Dendritic cell treated with granulocyte-macrophage colony-stimulating factor and Interleukin-4, amounts not matched to agents 40 ng/mL and 50 ng/mL, for 4 days (primary cell): ENCODE measurements around the gene RASGRP2.

Source experiments
- H3K27ac Mint-ChIP-seq: one replicate; pipeline ENCODE4 v1.8.0; 2022; ENCODE audit warnings: mild to moderate bottlenecking, mixed read lengths
- H3K27me3 Mint-ChIP-seq: one replicate; pipeline ENCODE4 v1.8.0; 2022; ENCODE audit warnings: mild to moderate bottlenecking, mixed read lengths
- H3K36me3 Mint-ChIP-seq: one replicate; pipeline ENCODE4 v1.8.0; 2022; ENCODE audit warnings: low read depth, mixed read lengths
- H3K4me1 Mint-ChIP-seq: one replicate; pipeline ENCODE4 v1.8.0; 2022; ENCODE audit warnings: low read depth, mixed read lengths
- H3K4me3 Mint-ChIP-seq: one replicate; pipeline ENCODE4 v1.8.0; 2022; ENCODE audit warnings: mild to moderate bottlenecking, moderate library complexity, mixed read lengths
- H3K9me3 Mint-ChIP-seq: one replicate; pipeline ENCODE4 v1.8.0; 2022; ENCODE audit warnings: mixed read lengths
- intact Hi-C: fragments of 100-400 bp; cut with micrococcal nuclease; formaldehyde crosslinking; loops from one replicate; pipeline ENCODE4 v1.15.0; 2022

The RASGRP2 gene

DNA sequence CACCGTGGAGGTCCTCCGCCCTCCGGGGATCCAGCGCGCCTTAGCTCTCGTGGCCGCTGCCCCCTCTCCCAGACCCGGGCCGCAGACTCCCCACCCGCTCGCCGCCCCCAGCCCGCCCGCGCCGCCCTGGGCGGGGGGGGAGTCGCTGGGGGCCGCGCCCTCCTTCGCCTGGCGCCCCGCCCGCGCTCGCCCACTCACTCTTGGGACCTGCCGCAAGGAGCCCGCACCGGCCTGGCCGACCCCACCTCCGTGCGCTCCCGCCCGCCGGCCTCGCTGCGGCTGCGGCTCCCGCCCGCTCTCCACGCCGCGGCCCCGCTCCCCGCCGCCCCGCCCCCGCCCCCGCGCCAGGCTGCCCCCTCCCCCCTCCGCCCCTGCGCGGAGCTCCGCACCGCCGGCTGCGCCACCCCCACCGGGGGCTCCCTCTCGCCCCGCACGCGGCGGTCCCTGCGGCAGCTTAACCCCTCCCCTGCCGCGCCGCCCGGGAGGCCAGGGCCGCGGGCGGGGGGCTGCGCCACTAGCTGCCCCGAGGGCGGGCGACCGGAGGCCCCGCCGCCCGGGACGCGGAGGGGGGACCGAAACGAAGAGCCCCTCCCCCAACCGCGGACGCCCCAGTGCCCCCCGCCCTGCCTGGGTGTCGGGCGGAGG is 724 bp upstream of the RASGRP2 start:
- H3K36me3 Mint-ChIP-seq: peaks cover 8% of the 10 kb centered on the region
- peaks cover 10% of the 10 kb centered on the region for H3K27me3 Mint-ChIP-seq
- peak overlapping the region; percentile 88 for H3K4me3 Mint-ChIP-seq
- peak overlapping the region; percentile 93 for H3K27ac Mint-ChIP-seq
- no peaks in the 10 kb centered on the region for H3K9me3 Mint-ChIP-seq
- intact Hi-C loops: loop anchor here (5.0 kb wide), 1 partner anchor 33 kb away; the partner anchor contains the start of gene SF1
- H3K4me1 Mint-ChIP-seq: peaks cover 40% of the 10 kb centered on the region

DNA sequence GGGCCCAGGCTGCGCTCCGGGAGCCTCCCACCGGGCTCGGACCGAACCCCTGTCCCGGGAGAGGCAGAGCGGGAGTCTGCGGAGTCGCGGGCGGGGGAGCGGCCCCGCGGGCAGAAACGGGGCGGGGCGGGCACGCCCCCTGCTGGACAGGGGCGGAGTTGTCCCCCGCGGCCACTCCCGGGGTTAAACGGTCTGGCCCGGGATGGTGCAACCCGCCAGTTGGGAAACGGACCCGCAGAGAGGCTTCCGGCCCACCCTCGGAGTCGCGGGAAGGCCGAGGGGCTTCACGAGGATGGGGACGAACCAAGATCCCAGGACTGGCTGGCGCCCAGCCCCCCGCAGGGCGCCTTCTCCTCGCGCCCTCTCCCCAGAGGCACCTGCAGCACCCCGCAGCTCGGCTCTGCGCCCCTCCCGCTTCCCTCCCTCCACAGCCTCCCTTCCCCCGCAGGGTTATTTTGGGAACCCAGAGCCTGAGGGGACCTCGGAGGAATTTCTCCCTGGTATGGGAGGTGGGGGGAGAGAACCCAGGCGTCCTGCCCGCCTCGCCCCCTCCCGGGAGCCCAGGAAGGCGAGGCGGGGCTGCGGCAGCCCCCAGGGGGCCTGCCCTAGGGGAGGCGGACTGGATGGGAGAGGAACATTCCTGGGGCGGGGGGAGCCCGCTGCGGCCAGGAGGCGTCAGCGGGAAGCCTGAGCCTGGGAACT is 902 bp downstream of the RASGRP2 start:
- Mint-ChIP-seq H3K9me3 (no peaks in the 10 kb centered on the region), H3K27ac (no peak overlapping the region), H3K4me1 (peaks cover 40% of the 10 kb centered on the region), H3K27me3 (peaks cover 10% of the 10 kb centered on the region), H3K36me3 (peaks cover 17% of the 10 kb centered on the region), H3K4me3 (peak overlapping the region; percentile 72)
- intact Hi-C loops: loop anchor here (5.0 kb wide), 1 partner anchor 34 kb away; the partner anchor contains the start of gene SF1

GRCh38 chr11:64742087-64742888 is 1.7 kb downstream of the RASGRP2 start:
- intact Hi-C loops: loop anchor here (5.0 kb wide), 1 partner anchor 35 kb away; the partner anchor contains the start of gene SF1
- peaks cover 10% of the 10 kb centered on the region for H3K27me3 Mint-ChIP-seq
- H3K27ac Mint-ChIP-seq: peak overlapping the region; percentile 40
- no peaks in the 10 kb centered on the region for H3K9me3 Mint-ChIP-seq
- peaks cover 25% of the 10 kb centered on the region for H3K36me3 Mint-ChIP-seq
- H3K4me3 Mint-ChIP-seq: peak overlapping the region; percentile 72
- peaks cover 40% of the 10 kb centered on the region for H3K4me1 Mint-ChIP-seq

DNA sequence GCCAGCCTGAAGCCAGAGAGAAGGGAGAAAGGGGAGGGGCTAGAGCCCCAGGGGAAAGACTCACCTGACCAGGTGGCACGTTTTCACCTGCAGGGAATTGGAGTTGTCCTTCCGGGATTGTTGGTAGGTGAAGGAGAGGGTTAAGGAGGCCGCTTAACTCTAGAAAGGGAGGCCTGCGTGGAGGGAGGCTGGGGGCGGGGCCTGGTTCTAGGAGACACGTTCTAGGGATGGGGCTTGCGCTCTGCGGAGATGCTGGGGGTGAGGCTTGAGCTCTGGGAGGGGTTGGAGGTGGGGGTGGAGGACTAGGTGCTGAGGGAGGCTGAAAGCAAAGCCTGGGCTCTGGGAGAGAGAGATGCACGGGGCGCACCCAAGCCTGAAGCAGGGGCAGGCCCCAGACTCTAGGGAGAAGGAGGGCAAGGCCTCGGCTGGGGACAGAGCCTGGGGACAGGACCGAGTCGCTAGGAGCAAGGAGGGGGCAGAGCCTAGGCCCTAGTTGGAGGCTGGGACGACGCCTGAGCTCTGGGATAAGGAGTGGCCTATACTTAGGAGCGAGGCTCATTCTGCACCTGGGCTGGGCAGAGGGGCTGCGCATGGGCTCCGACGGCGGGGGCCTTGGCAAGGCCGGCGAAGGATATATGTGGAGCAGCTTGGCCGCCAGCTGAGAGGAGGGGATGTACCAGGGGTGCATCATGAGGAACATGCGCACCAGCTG is 2.4 kb downstream of the RASGRP2 start:
- intact Hi-C loops: loop anchor here (5.0 kb wide), 1 partner anchor 36 kb away; the partner anchor contains the start of gene SF1
- peak overlapping the region; percentile 40 for H3K27ac Mint-ChIP-seq
- no peaks in the 10 kb centered on the region for H3K9me3 Mint-ChIP-seq
- peaks cover 40% of the 10 kb centered on the region for H3K4me1 Mint-ChIP-seq
- peaks cover 10% of the 10 kb centered on the region for H3K27me3 Mint-ChIP-seq
- H3K36me3 Mint-ChIP-seq: peaks cover 32% of the 10 kb centered on the region
- H3K4me3 Mint-ChIP-seq: peak overlapping the region; percentile 72

GRCh38 chr11:64739871-64740270 is 4.1 kb downstream of the RASGRP2 start:
- Mint-ChIP-seq H3K4me1 (peaks cover 24% of the 10 kb centered on the region), H3K4me3 (no peak overlapping the region), H3K36me3 (peaks cover 43% of the 10 kb centered on the region), H3K27me3 (peaks cover 10% of the 10 kb centered on the region), H3K27ac (no peak overlapping the region), H3K9me3 (no peaks in the 10 kb centered on the region)
- intact Hi-C loops: loop anchor here (5.0 kb wide), 1 partner anchor 37 kb away; the partner anchor contains the start of gene SF1

GRCh38 chr11:64736654-64737053 is 7.3 kb downstream of the RASGRP2 start:
- intact Hi-C loops: no loop called here
- Mint-ChIP-seq H3K4me3 (no peak overlapping the region), H3K9me3 (no peaks in the 10 kb centered on the region), H3K36me3 (peaks cover 55% of the 10 kb centered on the region), H3K4me1 (peaks cover 11% of the 10 kb centered on the region), H3K27ac (no peak overlapping the region), H3K27me3 (no peaks in the 10 kb centered on the region)

DNA sequence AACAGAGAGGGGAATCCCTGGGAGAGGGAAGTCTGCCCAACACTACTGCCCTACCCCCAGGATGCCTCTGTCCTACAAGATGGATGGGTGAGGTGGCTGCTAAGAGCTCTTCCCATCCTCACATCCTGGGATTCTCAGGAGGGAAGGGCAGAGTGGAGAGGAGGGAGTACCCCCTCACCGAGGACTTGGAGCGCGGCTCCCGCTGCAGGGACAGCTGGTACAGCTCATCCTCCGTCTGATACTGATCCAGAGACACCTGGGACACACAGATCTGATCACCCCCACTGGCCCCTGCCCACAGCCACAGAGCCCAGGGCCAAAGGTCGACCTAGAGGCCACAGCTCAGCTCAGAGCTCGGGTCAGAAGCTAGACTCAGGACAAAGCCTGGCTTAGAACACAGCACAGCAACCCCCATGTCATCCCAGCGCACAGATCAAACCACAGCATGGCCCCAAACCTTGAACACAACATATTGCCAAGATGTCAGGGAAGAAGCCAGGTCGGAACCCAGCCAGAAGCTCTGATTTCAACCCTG is 8.2 kb downstream of the RASGRP2 start:
- H3K4me3 Mint-ChIP-seq: no peak overlapping the region
- intact Hi-C loops: no loop called here
- H3K9me3 Mint-ChIP-seq: no peaks in the 10 kb centered on the region
- H3K4me1 Mint-ChIP-seq: peaks cover 5% of the 10 kb centered on the region
- no peaks in the 10 kb centered on the region for H3K27me3 Mint-ChIP-seq
- H3K36me3 Mint-ChIP-seq: peaks cover 55% of the 10 kb centered on the region
- no peak overlapping the region for H3K27ac Mint-ChIP-seq

GRCh38 chr11:64734811-64735724 is 8.9 kb downstream of the RASGRP2 start:
- no peak overlapping the region for H3K27ac Mint-ChIP-seq
- H3K4me3 Mint-ChIP-seq: no peak overlapping the region
- peaks cover 55% of the 10 kb centered on the region for H3K36me3 Mint-ChIP-seq

DNA sequence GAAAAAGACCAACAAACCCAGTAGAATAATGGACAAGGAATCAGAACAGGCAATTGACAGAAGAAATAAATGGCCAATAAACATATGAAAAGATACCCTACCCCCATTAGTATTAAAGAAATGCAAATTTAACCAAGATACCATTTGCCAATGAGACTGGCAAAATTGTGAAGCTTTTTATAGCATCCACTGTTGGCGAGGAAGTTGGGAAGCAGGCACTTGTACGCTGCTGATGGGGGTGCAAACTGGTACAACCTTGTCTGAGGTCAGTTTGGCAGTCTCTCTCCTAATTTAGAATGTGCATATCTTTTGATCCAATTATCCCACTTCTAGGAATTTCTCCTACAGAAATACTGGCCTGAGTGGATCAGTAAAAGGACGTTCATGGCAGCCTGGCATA is 12.3 kb downstream of the RASGRP2 start:
- no peak overlapping the region for H3K4me3 Mint-ChIP-seq
- H3K27me3 Mint-ChIP-seq: no peaks in the 10 kb centered on the region
- peaks cover 52% of the 10 kb centered on the region for H3K36me3 Mint-ChIP-seq
- peaks cover 5% of the 10 kb centered on the region for H3K4me1 Mint-ChIP-seq
- no peak overlapping the region for H3K27ac Mint-ChIP-seq
- H3K9me3 Mint-ChIP-seq: no peaks in the 10 kb centered on the region
- intact Hi-C loops: no loop called here

More at GRCh38 chr11:64734811-64735724, 8.9 kb downstream of the RASGRP2 start:
- H3K9me3 Mint-ChIP-seq: no peaks in the 10 kb centered on the region
- H3K27me3 Mint-ChIP-seq: no peaks in the 10 kb centered on the region
- intact Hi-C loops: no loop called here
- peaks cover 5% of the 10 kb centered on the region for H3K4me1 Mint-ChIP-seq

GRCh38 chr11:64729851-64730382 is 14.0 kb downstream of the RASGRP2 start:
- Mint-ChIP-seq H3K4me1 (peaks cover 14% of the 10 kb centered on the region), H3K27me3 (peaks cover 4% of the 10 kb centered on the region), H3K4me3 (no peak overlapping the region), H3K9me3 (no peaks in the 10 kb centered on the region), H3K36me3 (peaks cover 35% of the 10 kb centered on the region), H3K27ac (no peak overlapping the region)
- intact Hi-C loops: no loop called here

DNA sequence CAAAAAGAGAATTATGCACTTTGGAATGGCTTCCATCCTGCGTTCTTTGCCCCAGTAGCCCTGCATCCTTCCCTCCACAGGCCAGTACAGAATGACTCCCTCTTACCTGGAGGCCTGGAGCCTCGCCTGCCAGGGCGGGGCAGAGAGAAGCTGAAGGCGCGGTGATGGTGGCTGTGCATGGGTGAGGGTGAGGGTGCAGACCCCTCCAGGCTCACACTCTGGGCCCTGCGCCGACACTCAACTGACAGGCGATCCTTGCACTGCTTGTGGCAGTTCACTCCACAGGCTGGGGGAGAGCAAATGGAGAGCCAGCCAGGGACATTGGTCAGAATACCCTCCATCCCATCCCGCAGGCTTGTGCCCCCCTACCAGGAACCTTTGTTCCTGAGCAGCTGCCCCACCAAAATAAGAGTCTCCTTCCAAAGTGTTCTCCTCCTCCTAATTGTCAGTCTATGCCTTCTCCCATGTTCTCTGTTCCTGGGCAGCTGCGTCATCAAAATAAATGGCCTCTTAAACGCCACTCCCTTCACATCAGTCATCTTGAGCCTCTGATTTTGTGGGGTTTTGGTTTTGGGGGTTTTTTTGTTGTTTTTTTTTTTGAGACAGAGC is 15.1 kb downstream of the RASGRP2 start:
- H3K27ac Mint-ChIP-seq: no peak overlapping the region
- no peaks in the 10 kb centered on the region for H3K9me3 Mint-ChIP-seq
- no peak overlapping the region for H3K4me3 Mint-ChIP-seq
- intact Hi-C loops: no loop called here
- peaks cover 5% of the 10 kb centered on the region for H3K27me3 Mint-ChIP-seq
- H3K4me1 Mint-ChIP-seq: peaks cover 16% of the 10 kb centered on the region
- peaks cover 30% of the 10 kb centered on the region for H3K36me3 Mint-ChIP-seq
